Right lobe of liver (tissue), 4 donors: ENCODE measurements around the gene ZNF587B.
"Not testable (repeated sequence)": the region's sequence is repeated elsewhere in the genome, so short reads cannot be mapped to it uniquely, and the experiment has no call there.

Experiments used
- CTCF ChIP-seq, 4 donors: fragments of 200-600 bp in 3 of 4; fragments of 450-650 bp in 1 of 4; IDR thresholded peaks; one replicate each; pipeline versions ENCODE4 v1.5.1 to v1.8.0; 2016 to 2022; ENCODE audit warnings: antibody characterized with exemption in 4 of 4, mild to moderate bottlenecking in 2 of 4
- POLR2A ChIP-seq: fragments of 450-650 bp; IDR thresholded peaks from one replicate; pipeline ENCODE4 v1.6.1; 2017; ENCODE audit warnings: antibody characterized with exemption, mild to moderate bottlenecking
- donor health status: DM: no; HTN: no; CAD: no.
- donor health status: DM: no; HTN: no; CAD: no.
- donor health status: DM: no; HTN: yes; CAD: no.

- TF ChIP-seq POLR2A; CTCF (IDR thresholded peaks at IDR 0.05): not testable (repeated sequence)
Observed at GRCh38 chr19:57810410-57811295, 19.4 kb upstream of the ZNF587B start.
